ENCODE results near the gene THADA. TPM values are rescaled to one million over a fixed set of nuclear protein-coding genes. Genes with fewer than 3 reads are reported as not detected.
"Not testable (repeated sequence)": the region's sequence is repeated elsewhere in the genome, so short reads cannot be mapped to it uniquely, and the experiment has no call there.

THADA gene
- total RNA-seq, 2 experiments from 2014 or later, result 31.2 to 32.3 TPM

DNA sequence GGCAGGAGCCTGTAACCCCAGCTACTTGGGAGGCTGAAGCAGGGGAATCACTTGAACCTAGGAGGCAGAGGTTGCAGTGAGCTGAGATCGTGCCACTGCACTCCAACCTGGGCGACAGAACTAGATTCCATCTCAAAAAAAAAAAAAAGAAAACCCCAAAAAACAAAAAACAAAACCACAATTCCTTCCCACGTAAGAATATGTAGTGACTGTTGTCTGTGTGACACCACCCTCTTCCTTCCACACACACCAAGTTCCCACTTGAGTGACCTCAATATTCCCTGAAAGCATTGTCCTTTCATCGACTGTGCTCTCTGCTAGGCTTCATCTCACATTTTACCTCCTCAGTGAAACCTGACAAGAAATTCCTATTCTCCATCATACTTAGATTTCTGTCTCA, 8.8 kb upstream of the THADA start:
- POLR2A ChIA-PET, result interaction anchor here (0.7 kb wide), 1 partner anchor 94 kb away, joined by 4 read pairs; no protein-coding TSS in a partner anchor
- intact Hi-C loops (cut with micrococcal nuclease; ENCODE audit: unreplicated experiment), result no loop called here
- BruUV-seq (replicated peaks), result no TSS peak

GRCh38 chr2:43600596-43600995, 4.8 kb upstream of the THADA start:
- POLR2A ChIA-PET; CTCF ChIA-PET (ENCODE audit: unreplicated experiment); BruUV-seq (replicated peaks); H3K79me2 ChIP-seq (ENCODE audit: insufficient read depth, low read depth, low read length); H2AFZ ChIP-seq (ENCODE audit: low read length); H3K4me3 ChIP-seq (ENCODE audit: low read depth, low read length, poor library complexity, severe bottlenecking); H3K9me3 ChIP-seq (ENCODE audit: low read length); H3K27ac ChIP-seq (ENCODE audit: low read depth, low read length, poor library complexity, severe bottlenecking); intact Hi-C loops (cut with micrococcal nuclease; ENCODE audit: unreplicated experiment); H3K4me2 ChIP-seq (ENCODE audit: low read length); H3K9me2 ChIP-seq (ENCODE audit: insufficient read depth, low read length); H3K4me1 ChIP-seq (ENCODE audit: insufficient read depth, low read length, poor library complexity, severe bottlenecking); H4K20me1 ChIP-seq (ENCODE audit: insufficient read depth, low read length); DNase-seq (ENCODE audit: low spot score); H3K36me3 ChIP-seq (ENCODE audit: insufficient read depth, low read length): not testable (repeated sequence)

More for the DNA sequence above, 8.8 kb upstream of the THADA start:
- Histone ChIP-seq H3K4me1 (ENCODE audit: insufficient read depth, low read length, poor library complexity, severe bottlenecking) (no peaks in the 10 kb centered on the region), H3K79me2 (ENCODE audit: insufficient read depth, low read depth, low read length) (no peaks in the 10 kb centered on the region), H3K4me2 (ENCODE audit: low read length) (no peak overlapping the region), H3K36me3 (ENCODE audit: insufficient read depth, low read length) (no peaks in the 10 kb centered on the region), H3K4me3 (ENCODE audit: low read depth, low read length, poor library complexity, severe bottlenecking) (no peak overlapping the region), H3K9me3 (ENCODE audit: low read length) (no peaks in the 10 kb centered on the region), H3K9me2 (ENCODE audit: insufficient read depth, low read length) (no peaks in the 10 kb centered on the region), H2AFZ (ENCODE audit: low read length) (no peak overlapping the region), H4K20me1 (ENCODE audit: insufficient read depth, low read length) (no peaks in the 10 kb centered on the region), H3K27ac (ENCODE audit: low read depth, low read length, poor library complexity, severe bottlenecking) (no peak overlapping the region)
- no peak for DNase-seq (ENCODE audit: low spot score)
- TF ChIP-seq CTCF (conservative IDR thresholded peaks at IDR 0.05; ENCODE audit: low read length) (no peak), EZH2phosphoT487 (IDR thresholded peaks at IDR 0.05; ENCODE audit: borderline replicate concordance, low read depth, low read length) (no peak)
- CTCF ChIA-PET (ENCODE audit: unreplicated experiment), result no interaction called here

GRCh38 chr2:43594875-43595274, 963 bp downstream of the THADA start:
- ChIA-PET CTCF (ENCODE audit: unreplicated experiment) (no interaction called here), POLR2A (interaction anchor here (1.2 kb wide), 1 partner anchor 15 kb away, joined by 4 read pairs; no protein-coding TSS in a partner anchor)
- Histone ChIP-seq H3K79me2 (ENCODE audit: insufficient read depth, low read depth, low read length) (peaks cover 18% of the 10 kb centered on the region), H3K4me3 (ENCODE audit: low read depth, low read length, poor library complexity, severe bottlenecking) (peak overlapping the region; percentile 92), H3K4me2 (ENCODE audit: low read length) (peak overlapping the region; percentile 83), H4K20me1 (ENCODE audit: insufficient read depth, low read length) (no peaks in the 10 kb centered on the region), H3K9me3 (ENCODE audit: low read length) (no peaks in the 10 kb centered on the region), H2AFZ (ENCODE audit: low read length) (peak overlapping the region; percentile 89; the same call in 1 of the 2 replicates), H3K4me1 (ENCODE audit: insufficient read depth, low read length, poor library complexity, severe bottlenecking) (peaks cover 12% of the 10 kb centered on the region), H3K27ac (ENCODE audit: low read depth, low read length, poor library complexity, severe bottlenecking) (no peak overlapping the region), H3K36me3 (ENCODE audit: insufficient read depth, low read length) (peaks cover 24% of the 10 kb centered on the region), H3K9me2 (ENCODE audit: insufficient read depth, low read length) (no peaks in the 10 kb centered on the region)
- no peak for DNase-seq (ENCODE audit: low spot score)
- TSS peak; percentile 78 for BruUV-seq (replicated peaks)
- intact Hi-C loops (cut with micrococcal nuclease; ENCODE audit: unreplicated experiment), result no loop called here
- TF ChIP-seq CTCF (conservative IDR thresholded peaks at IDR 0.05; ENCODE audit: low read length) (no peak), EZH2phosphoT487 (IDR thresholded peaks at IDR 0.05; ENCODE audit: borderline replicate concordance, low read depth, low read length) (no peak)

Data from OCI-LY7 (cell line).